T1000 (cell line): ENCODE results near the gene LITAF.
"Not testable (repeated sequence)": the region's sequence is repeated elsewhere in the genome, so short reads cannot be mapped to it uniquely, and the experiment has no call there.

Experiments used
- DNase-seq: peaks from one replicate; lab custom pipeline; 2025; ENCODE audit warnings: mixed read lengths; lab: John Stamatoyannopoulos, UW

The LITAF gene

GRCh38 chr16:11597235-11598095, 10.7 kb upstream of the LITAF start:
- no peak for DNase-seq

- no peak for DNase-seq
Observed at GRCh38 chr16:11596572-11597226, 10.0 kb upstream of the LITAF start.

- DNase-seq: no peak
Observed at GRCh38 chr16:11593581-11593980, 6.9 kb upstream of the LITAF start.

- DNase-seq: not testable (repeated sequence)
Observed at GRCh38 chr16:11593076-11593475, 6.4 kb upstream of the LITAF start.

GRCh38 chr16:11591630-11592029, 4.9 kb upstream of the LITAF start:
- not testable (repeated sequence) for DNase-seq

- no peak for DNase-seq
Observed at GRCh38 chr16:11589198-11589550, 2.5 kb upstream of the LITAF start.

GRCh38 chr16:11588321-11589197, 1.8 kb upstream of the LITAF start:
- DNase-seq: no peak

- DNase-seq: no peak
Observed at GRCh38 chr16:11587643-11588247, 1.0 kb upstream of the LITAF start.

GRCh38 chr16:11586378-11586855, 302 bp downstream of the LITAF start:
- no peak for DNase-seq

- DNase-seq: no peak
Observed at GRCh38 chr16:11585460-11586377, 1.0 kb downstream of the LITAF start.

- DNase-seq: no peak
Observed at GRCh38 chr16:11583889-11584565, 2.7 kb downstream of the LITAF start.

- no peak for DNase-seq
Observed at GRCh38 chr16:11583166-11583565, 3.6 kb downstream of the LITAF start.

GRCh38 chr16:11582157-11582814, 4.4 kb downstream of the LITAF start:
- no peak for DNase-seq

- no peak for DNase-seq
Observed at GRCh38 chr16:11581678-11582077, 5.0 kb downstream of the LITAF start.

GRCh38 chr16:11580451-11581086, 6.2 kb downstream of the LITAF start:
- DNase-seq: no peak

- not testable (repeated sequence) for DNase-seq
Observed at GRCh38 chr16:11577290-11577660, 9.4 kb downstream of the LITAF start.

GRCh38 chr16:11576427-11577289, 10.1 kb downstream of the LITAF start:
- DNase-seq: no peak

- no peak for DNase-seq
Observed at GRCh38 chr16:11575223-11575589, 11.5 kb downstream of the LITAF start.
